Upper lobe of left lung (tissue), 4 donors: ENCODE results near the gene ATG4B.

Experiments
- POLR2A ChIP-seq, 4 donors: fragments of 450-650 bp; IDR thresholded peaks; one replicate each; pipeline ENCODE4 v1.5.1; 2016 to 2017; ENCODE audit warnings: antibody characterized with exemption in 4 of 4, mild to moderate bottlenecking in 2 of 4
- TF ChIP-seq, protein P1 (sequence below), 6 experiments: fragments of 450-650 bp in 4 of 6; fragments of 200-600 bp in 2 of 6; sonication (generic) in 2 of 6; IDR thresholded peaks; one replicate each; pipeline ENCODE4 v1.5.1; 2016 to 2019; ENCODE audit warnings: antibody characterized with exemption in 6 of 6

DNA sequence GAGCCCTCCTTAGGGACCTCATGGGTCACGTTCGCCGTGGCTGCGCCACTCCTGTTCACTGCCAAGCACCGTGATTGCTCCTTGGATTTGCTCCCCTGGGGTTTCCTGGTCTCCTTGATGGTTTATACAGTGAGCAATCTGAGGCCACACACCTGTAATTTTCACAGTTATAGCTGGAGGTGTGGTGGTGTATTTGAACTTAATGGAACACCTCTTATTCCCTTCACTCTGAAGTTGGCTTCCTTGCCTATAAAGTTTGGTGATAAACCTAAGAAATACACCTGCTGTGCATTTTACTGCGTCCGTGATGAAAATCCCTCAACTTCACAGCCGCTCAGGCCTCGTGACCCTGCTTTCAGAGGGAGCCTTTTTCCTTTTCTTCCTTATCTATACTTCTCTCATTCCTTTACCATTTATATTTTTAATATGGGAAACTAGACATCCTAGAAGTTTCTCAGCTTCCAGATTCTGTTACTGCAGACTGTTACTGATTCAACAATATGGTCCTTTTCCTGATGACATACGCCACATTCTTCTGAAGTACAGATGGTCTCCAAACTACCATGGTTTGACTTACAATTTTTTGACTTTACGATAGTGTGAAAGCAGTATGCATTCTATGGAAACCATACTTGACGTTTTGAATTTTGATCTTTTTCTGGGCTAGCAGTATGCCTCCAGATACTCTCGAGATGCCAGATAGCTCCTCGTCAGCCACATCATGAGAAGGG, 8.6 kb downstream of the ATG4B start:
- TF ChIP-seq, protein P1, sequence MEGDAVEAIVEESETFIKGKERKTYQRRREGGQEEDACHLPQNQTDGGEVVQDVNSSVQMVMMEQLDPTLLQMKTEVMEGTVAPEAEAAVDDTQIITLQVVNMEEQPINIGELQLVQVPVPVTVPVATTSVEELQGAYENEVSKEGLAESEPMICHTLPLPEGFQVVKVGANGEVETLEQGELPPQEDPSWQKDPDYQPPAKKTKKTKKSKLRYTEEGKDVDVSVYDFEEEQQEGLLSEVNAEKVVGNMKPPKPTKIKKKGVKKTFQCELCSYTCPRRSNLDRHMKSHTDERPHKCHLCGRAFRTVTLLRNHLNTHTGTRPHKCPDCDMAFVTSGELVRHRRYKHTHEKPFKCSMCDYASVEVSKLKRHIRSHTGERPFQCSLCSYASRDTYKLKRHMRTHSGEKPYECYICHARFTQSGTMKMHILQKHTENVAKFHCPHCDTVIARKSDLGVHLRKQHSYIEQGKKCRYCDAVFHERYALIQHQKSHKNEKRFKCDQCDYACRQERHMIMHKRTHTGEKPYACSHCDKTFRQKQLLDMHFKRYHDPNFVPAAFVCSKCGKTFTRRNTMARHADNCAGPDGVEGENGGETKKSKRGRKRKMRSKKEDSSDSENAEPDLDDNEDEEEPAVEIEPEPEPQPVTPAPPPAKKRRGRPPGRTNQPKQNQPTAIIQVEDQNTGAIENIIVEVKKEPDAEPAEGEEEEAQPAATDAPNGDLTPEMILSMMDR (IDR thresholded peaks at IDR 0.05), result no peak
- TF ChIP-seq POLR2A (IDR thresholded peaks at IDR 0.05), result no peak
